Effector memory CD4-positive, alpha-beta T cell (primary cell): ENCODE measurements around the gene DGKI.

Source experiments
- DNase-seq, 3 donors: peaks; one replicate each; pipeline ENCODE4 v3.0.0-alpha.2; 2020
- H3K27ac ChIP-seq: 2 replicates; pipeline ENCODE4 v1.7.0; 2013; ENCODE audit warnings: mild to moderate bottlenecking, low read length, moderate library complexity; ENCODE audit not compliant: insufficient read depth, poor library complexity, severe bottlenecking
- H3K27me3 ChIP-seq: replicated peaks from 2 replicates; pipeline ENCODE4 v1.7.0; 2013; ENCODE audit warnings: mild to moderate bottlenecking, low read length; ENCODE audit not compliant: insufficient read depth, control insufficient read depth, poor library complexity, severe bottlenecking
- H3K36me3 ChIP-seq: 2 replicates; pipeline ENCODE4 v1.7.0; 2013; ENCODE audit warnings: mild to moderate bottlenecking, low read length, moderate library complexity; ENCODE audit not compliant: control insufficient read depth, insufficient read depth
- H3K4me1 ChIP-seq: 2 replicates; pipeline ENCODE4 v1.7.0; 2013; ENCODE audit warnings: low read length, mild to moderate bottlenecking; ENCODE audit not compliant: control insufficient read depth, insufficient read depth, poor library complexity, severe bottlenecking
- H3K4me3 ChIP-seq: 2 replicates; pipeline ENCODE4 v1.7.0; 2013; ENCODE audit warnings: low read length, low read depth, mild to moderate bottlenecking; ENCODE audit not compliant: insufficient read depth, poor library complexity, severe bottlenecking
- H3K9me3 ChIP-seq: 2 replicates; pipeline ENCODE4 v1.7.0; 2013; ENCODE audit warnings: mild to moderate bottlenecking, low read length, moderate library complexity; ENCODE audit not compliant: control insufficient read depth

DGKI gene

GRCh38 chr7:137703291-137704010, 143.3 kb downstream of the DGKI start:
- no peak overlapping the region for H3K27ac ChIP-seq
- H3K4me1 ChIP-seq: no peaks in the 10 kb centered on the region
- no peaks in the 10 kb centered on the region for H3K36me3 ChIP-seq
- no peaks in the 10 kb centered on the region for H3K9me3 ChIP-seq
- H3K4me3 ChIP-seq: no peak overlapping the region
- H3K27me3 ChIP-seq: no peaks in the 10 kb centered on the region
- DNase-seq: no peak

DNA sequence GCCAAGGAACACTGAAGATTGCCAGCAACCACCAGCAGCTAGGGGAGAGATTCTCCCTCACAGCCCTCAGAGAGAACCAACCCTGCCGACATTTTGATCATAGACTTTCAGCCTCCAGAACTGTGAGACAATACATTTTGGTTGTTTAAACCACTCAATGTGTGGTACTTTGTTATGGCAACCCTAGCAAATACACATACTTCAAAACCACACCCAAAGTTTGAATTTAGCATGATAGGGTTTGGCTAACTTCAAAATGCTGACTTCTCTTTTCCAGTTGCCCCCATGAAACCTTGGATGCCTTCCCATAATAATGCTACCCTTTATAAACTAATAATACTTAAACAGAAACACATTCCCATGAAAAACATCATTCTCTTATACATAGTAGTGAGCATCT, 149.8 kb downstream of the DGKI start:
- no peak for DNase-seq
- no peaks in the 10 kb centered on the region for H3K27me3 ChIP-seq
- no peak overlapping the region for H3K4me3 ChIP-seq
- no peaks in the 10 kb centered on the region for H3K4me1 ChIP-seq
- H3K36me3 ChIP-seq: no peaks in the 10 kb centered on the region
- H3K9me3 ChIP-seq: no peaks in the 10 kb centered on the region
- H3K27ac ChIP-seq: no peak overlapping the region

DNA sequence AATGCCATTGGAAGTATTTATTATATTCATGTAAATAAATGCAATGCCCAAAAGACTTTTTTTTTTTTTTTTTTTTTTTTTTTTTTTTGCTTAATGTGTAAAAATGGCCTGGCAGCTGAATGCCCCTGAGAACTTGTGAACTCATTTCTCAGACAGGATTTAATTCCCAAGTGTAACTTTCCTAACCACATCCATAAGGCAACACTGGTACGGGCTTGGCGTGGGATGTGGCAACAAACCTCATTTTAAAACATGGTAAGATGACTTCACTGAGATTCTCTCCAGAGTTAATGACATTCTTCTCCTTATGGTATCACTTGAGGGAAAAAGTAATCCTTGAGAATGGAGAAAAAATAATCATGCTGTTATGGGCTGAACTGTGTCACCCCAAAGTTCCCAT, 150.4 kb downstream of the DGKI start:
- Histone ChIP-seq H3K4me3 (no peak overlapping the region), H3K27ac (no peak overlapping the region), H3K4me1 (no peaks in the 10 kb centered on the region), H3K9me3 (no peaks in the 10 kb centered on the region), H3K27me3 (no peaks in the 10 kb centered on the region), H3K36me3 (no peaks in the 10 kb centered on the region)
- DNase-seq: no peak

- DNase-seq: no peak
- H3K27me3 ChIP-seq: no peaks in the 10 kb centered on the region
- no peaks in the 10 kb centered on the region for H3K4me1 ChIP-seq
- no peak overlapping the region for H3K4me3 ChIP-seq
- no peak overlapping the region for H3K27ac ChIP-seq
- H3K36me3 ChIP-seq: no peaks in the 10 kb centered on the region
- no peaks in the 10 kb centered on the region for H3K9me3 ChIP-seq
These were observed 150.8 kb downstream of the DGKI start for GRCh38 chr7:137695942-137696341.

DNA sequence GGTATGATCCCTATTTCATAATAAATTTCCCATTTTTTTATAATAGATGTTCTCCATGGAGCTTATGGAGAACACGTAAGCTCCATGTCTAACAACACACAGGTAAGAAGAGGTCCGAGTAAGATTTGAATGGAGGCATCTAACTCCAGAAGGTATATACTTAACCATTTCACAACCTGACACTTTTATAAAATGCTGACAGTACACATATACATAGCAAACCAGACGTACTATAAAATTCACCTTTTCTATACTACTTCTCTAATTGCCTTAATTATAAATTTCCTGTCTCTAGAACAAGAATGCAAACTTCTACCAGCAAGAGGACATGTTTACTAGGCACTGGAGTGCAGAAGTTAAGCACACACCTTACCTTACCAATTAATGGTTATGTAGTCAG, 151.3 kb downstream of the DGKI start:
- Histone ChIP-seq H3K27ac (no peak overlapping the region), H3K4me1 (no peaks in the 10 kb centered on the region), H3K9me3 (no peaks in the 10 kb centered on the region), H3K27me3 (no peaks in the 10 kb centered on the region), H3K36me3 (no peaks in the 10 kb centered on the region), H3K4me3 (no peak overlapping the region)
- no peak for DNase-seq

DNA sequence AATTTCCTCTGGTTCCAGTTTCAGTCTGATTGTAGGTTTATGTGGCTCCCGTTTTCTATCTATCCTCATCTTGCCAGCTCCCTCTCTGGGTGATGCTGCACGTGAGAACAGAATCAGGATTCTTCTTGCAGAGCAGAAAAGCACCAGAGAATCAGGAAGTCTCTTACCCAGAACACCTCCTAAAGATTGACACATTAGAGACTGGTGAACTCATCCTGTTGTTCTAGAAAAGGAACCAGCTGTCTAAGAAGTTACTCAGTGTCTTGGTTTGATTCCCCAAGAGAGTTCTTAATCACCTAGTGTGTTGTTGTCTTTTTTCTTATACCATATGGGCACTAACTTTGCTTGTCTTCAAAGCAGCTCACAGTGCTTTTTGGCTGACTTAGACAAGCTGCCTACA, 152.4 kb downstream of the DGKI start:
- Histone ChIP-seq H3K27me3 (no peaks in the 10 kb centered on the region), H3K9me3 (no peaks in the 10 kb centered on the region), H3K27ac (no peak overlapping the region), H3K4me3 (no peak overlapping the region), H3K4me1 (no peaks in the 10 kb centered on the region), H3K36me3 (no peaks in the 10 kb centered on the region)
- no peak for DNase-seq

DNA sequence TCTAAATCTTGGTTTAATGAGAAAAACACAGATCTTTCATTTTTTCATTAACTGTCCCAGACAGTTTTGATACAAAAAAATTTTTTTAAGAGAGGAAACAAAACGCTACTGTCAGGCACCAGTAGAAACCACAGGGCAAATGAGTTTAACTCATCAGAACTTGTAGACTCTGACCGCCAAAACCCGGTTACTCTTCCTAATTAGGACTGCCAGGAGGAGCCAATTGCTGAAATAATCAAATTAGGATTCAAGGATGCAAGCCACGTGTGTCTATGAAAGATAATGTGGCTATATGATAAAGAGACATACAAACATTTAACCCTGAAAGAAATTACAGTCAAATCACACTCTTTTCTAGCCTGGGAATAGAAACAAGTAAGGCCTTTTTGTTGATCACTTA, 154.4 kb downstream of the DGKI start:
- no peaks in the 10 kb centered on the region for H3K36me3 ChIP-seq
- no peak for DNase-seq
- H3K4me3 ChIP-seq: no peak overlapping the region
- H3K4me1 ChIP-seq: no peaks in the 10 kb centered on the region
- H3K9me3 ChIP-seq: no peaks in the 10 kb centered on the region
- H3K27me3 ChIP-seq: no peaks in the 10 kb centered on the region
- no peak overlapping the region for H3K27ac ChIP-seq

DNA sequence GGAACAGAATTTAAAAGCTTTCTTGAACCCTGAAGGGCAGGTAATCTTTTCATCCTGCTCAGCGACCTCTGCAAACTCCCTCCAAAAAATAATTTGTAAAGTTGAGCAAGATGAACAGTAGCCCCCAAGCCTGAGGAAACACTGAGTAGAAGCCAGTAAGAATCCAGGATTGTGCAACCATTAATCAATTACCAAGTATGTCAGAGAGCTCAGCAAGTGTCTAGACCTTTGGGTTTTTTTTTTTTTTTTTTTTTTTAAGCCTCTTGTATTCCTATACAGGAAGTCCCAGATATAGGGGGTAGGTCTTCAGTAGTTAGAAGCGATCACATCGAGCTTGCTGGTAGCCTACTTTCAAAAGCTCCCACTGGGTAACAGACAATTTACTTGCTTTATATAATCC, 155.2 kb downstream of the DGKI start:
- Histone ChIP-seq H3K36me3 (no peaks in the 10 kb centered on the region), H3K27me3 (no peaks in the 10 kb centered on the region), H3K4me1 (no peaks in the 10 kb centered on the region), H3K9me3 (no peaks in the 10 kb centered on the region), H3K4me3 (no peak overlapping the region), H3K27ac (no peak overlapping the region)
- no peak for DNase-seq

- Histone ChIP-seq H3K9me3 (no peaks in the 10 kb centered on the region), H3K4me1 (no peaks in the 10 kb centered on the region), H3K27ac (no peak overlapping the region), H3K4me3 (no peak overlapping the region), H3K27me3 (no peaks in the 10 kb centered on the region), H3K36me3 (no peaks in the 10 kb centered on the region)
- no peak for DNase-seq
These were observed 156.1 kb downstream of the DGKI start for GRCh38 chr7:137690635-137691034.

DNA sequence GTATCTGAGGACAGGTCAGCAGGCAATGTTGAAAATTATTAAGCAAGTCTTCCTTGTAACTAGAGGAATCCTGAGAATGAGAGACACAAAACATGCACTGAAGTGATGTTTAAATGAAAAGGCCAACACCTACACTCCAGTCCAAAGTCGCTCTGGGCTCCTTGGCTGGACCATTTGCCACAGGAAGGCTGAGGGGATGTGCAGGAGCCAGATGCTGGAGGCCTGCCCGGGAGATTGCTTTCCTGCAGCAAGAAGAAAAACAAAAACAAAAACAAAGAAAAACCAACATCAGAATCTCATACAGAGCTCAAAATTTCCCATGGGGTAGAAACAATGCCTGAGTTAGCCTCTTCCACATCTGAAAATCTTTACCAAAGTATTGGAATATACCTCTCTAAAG, 157.0 kb downstream of the DGKI start:
- Histone ChIP-seq H3K36me3 (no peaks in the 10 kb centered on the region), H3K27me3 (no peaks in the 10 kb centered on the region), H3K4me3 (no peak overlapping the region), H3K4me1 (no peaks in the 10 kb centered on the region), H3K9me3 (no peaks in the 10 kb centered on the region), H3K27ac (no peak overlapping the region)
- DNase-seq: no peak
